Heart left ventricle (tissue), 16 donors: Measurements from ENCODE around the gene LIX1. TPM values are rescaled to one million over a fixed set of nuclear protein-coding genes. Genes with fewer than 3 reads are reported as not detected.

Source experiments
- ATAC-seq, 4 donors: fragments of 200-7000 bp; cut with Tn5 transposase; one replicate each; pipeline ENCODE4 v1.9.1; 2020 to 2022; ENCODE audit warnings: moderate library complexity in 4 of 4, mild to moderate bottlenecking in 3 of 4, moderate number of reproducible peaks in 1 of 4
- DNase-seq, 5 donors: peaks; one replicate each; pipeline ENCODE4 v3.0.0-alpha.2; 2020
- H3K27ac ChIP-seq, 12 donors: fragments of 200-600 bp; sonication (generic) in 4 of 12; one replicate each; pipeline versions ENCODE4 v1.5.0 to v1.8.0; 2016 to 2022; ENCODE audit warnings: mild to moderate bottlenecking in 2 of 12
- H3K27me3 ChIP-seq, 9 donors: fragments of 200-600 bp; sonication (generic) in 2 of 9; one replicate each; pipeline versions ENCODE4 v1.5.1 to v1.8.0; 2016 to 2022; ENCODE audit warnings: mild to moderate bottlenecking in 3 of 9
- H3K36me3 ChIP-seq, 9 donors: fragments of 200-600 bp; sonication (generic) in 2 of 9; one replicate each; pipeline versions ENCODE4 v1.5.0 to v1.8.0; 2018 to 2022; ENCODE audit warnings: mild to moderate bottlenecking in 2 of 9
- H3K4me1 ChIP-seq, 12 donors: fragments of 200-600 bp; sonication (generic) in 4 of 12; one replicate each; pipeline versions ENCODE4 v1.5.0 to v1.8.0; 2016 to 2022; ENCODE audit warnings: mild to moderate bottlenecking in 3 of 12
- H3K4me3 ChIP-seq, 12 donors: fragments of 200-600 bp; sonication (generic) in 4 of 12; one replicate each; pipeline versions ENCODE4 v1.5.0 to v1.8.0; 2017 to 2022; ENCODE audit warnings: mild to moderate bottlenecking in 9 of 12, moderate library complexity in 4 of 12
- H3K9me3 ChIP-seq, 12 donors: fragments of 200-600 bp; sonication (generic) in 4 of 12; one replicate each; pipeline versions ENCODE4 v1.5.0 to v1.8.0; 2016 to 2022; ENCODE audit warnings: mild to moderate bottlenecking in 1 of 12
- POLR2A ChIP-seq, 2 donors: fragments of 450-650 bp; IDR thresholded peaks; one replicate each; pipeline ENCODE4 v1.6.1; 2017; ENCODE audit warnings: antibody characterized with exemption in 2 of 2, mild to moderate bottlenecking in 2 of 2, moderate library complexity in 2 of 2
- WGBS, 4 donors: extraction: QIAGEN DNeasy Blood & Tissue Kit in 2 of 4; methylation state at CpG; one replicate each; pipeline versions ENCODE4 v1.1.5 to v1.1.7; 2013 to 2018; 5-methylcytosine and 5-hydroxymethylcytosine counted together
- intact Hi-C, 10 donors: fragments of 100-400 bp; cut with DNase I; formaldehyde crosslinking; loops; one replicate each; pipeline versions ENCODE4 v1.11.1 to v1.14.2; 2022
- polyA plus RNA-seq, 2 donors: library from polyadenylated mRNA; stranded (reverse); fragments of 200-250 nt; gene quantifications; one replicate each; pipeline ENCODE4 v1.2.3, GENCODE V29; 2013
- total RNA-seq, 9 donors: library from RNA; depleted of rRNA in 2 of 9; stranded (reverse); fragments of >200 nt in 2 of 9; fragmentation: NEBNext Ultra II Directional in 3 of 9; extraction: Animal tissue kit (Norgen Biotek cat#: 25700) in 3 of 9; gene quantifications; one replicate each; pipeline versions ENCODE4 v1.1.0 to v1.2.4, GENCODE V29; 2016 to 2023
- TF ChIP-seq, protein P1 (sequence below), 12 donors: fragments of 200-600 bp; sonication (generic) in 4 of 12; IDR thresholded peaks; one replicate each; pipeline versions ENCODE4 v1.5.0 to v1.8.0; 2018 to 2022; ENCODE audit warnings: antibody characterized with exemption in 12 of 12, mild to moderate bottlenecking in 5 of 12
- donor health status: ischemic (EF 13 %, LVEDD 7.1; RV severe dilation, severe dysfunction).
- donor health status: healthy with polysubstance abuse.
- donor health status: DM: no; HTN: yes; CAD: no.
- donor health status: DM: no; HTN: no; CAD: no.
- donor health status: ischemic (EF 25% LVEDD 6.9; RV normal size, moderate dysfunction).
- donor health status: ischemic (EF 25% LVEDD 5.7; RV mildly dilated, moderate dysfunction).
- donor health status: healthy.
- donor health status: DM: yes; HTN: yes; CAD: no.
- donor health status: ischemic (EF 35%, LVEDD 5.7; RV mildly dilated, moderate dysfunction).
- donor health status: nonischemic (EF 11% LVEDD 7.7; RV severe dilation, severe dysfunction).
- donor health status: DM: yes; HTN: yes; CAD: no.
- donor health status: PGD.
- donor health status: ischemic (EF 29% LVEDD 5.4; RV normal size, mild dysfunction).
- donor health status: nonischemic (EF 23%, LVEDD 6.1; RV moderate dilation, normal function).

The LIX1 gene
- total and polyA plus RNA-seq, 11 donors = 0.12 to 0.33 (median 0.22) TPM; not detected in 8

DNA sequence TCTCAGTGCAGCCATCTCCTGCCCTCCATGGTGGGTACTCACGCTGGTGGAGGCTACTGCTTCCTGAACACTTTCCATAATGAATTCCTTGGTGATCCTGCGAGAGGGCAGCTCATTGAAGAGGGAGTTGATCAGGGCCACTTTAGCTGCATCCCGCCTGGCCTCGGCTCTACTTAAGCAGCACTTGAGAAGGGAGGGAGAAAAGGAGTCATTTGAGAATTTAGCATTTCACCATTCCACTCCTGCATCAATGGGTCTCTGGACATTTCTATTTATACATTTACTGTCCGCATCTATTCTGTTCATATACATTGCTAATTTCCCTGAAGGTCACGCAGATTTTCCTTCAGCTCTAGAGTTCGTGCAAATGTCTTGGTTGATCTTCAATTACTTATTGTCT is 35.1 kb downstream of the LIX1 start:
- no peak overlapping the region for H3K4me3 ChIP-seq
- DNase-seq (no peak), ATAC-seq (no peak)
- no peaks in the 10 kb centered on the region for H3K9me3 ChIP-seq
- no peaks in the 10 kb centered on the region for H3K27me3 ChIP-seq
- H3K4me1 ChIP-seq = no peaks in the 10 kb centered on the region
- H3K27ac ChIP-seq = no peak overlapping the region
- WGBS, 4 donors = 95 to 97% (median 97%) methylated on average over 7 of the region's 7 CpGs
- TF ChIP-seq, protein P1, sequence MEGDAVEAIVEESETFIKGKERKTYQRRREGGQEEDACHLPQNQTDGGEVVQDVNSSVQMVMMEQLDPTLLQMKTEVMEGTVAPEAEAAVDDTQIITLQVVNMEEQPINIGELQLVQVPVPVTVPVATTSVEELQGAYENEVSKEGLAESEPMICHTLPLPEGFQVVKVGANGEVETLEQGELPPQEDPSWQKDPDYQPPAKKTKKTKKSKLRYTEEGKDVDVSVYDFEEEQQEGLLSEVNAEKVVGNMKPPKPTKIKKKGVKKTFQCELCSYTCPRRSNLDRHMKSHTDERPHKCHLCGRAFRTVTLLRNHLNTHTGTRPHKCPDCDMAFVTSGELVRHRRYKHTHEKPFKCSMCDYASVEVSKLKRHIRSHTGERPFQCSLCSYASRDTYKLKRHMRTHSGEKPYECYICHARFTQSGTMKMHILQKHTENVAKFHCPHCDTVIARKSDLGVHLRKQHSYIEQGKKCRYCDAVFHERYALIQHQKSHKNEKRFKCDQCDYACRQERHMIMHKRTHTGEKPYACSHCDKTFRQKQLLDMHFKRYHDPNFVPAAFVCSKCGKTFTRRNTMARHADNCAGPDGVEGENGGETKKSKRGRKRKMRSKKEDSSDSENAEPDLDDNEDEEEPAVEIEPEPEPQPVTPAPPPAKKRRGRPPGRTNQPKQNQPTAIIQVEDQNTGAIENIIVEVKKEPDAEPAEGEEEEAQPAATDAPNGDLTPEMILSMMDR (IDR thresholded peaks at IDR 0.05) = no peak
- TF ChIP-seq POLR2A (IDR thresholded peaks at IDR 0.05) = no peak
- no peaks in the 10 kb centered on the region for H3K36me3 ChIP-seq
- intact Hi-C loops = no loop called here

DNA sequence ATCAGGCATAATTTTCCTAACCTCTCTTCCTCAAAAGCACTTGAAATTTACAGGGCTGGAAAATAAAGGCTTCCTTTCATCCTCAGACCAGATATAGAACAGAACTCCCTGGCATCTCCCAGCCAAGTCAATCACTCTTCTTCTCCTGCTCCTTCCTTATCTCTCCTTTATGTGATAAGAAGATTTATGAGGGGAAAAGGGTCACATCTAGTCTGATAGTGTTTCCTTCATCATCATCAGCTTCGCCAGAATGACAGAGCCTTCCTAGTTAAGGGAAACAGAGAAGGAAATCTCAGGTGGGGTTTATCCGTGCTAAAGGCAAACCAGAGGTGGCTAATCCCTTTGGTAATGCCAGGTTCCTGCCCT is 36.2 kb downstream of the LIX1 start:
- 63 to 81% (median 75%) methylated on average over 2 of the region's 2 CpGs for WGBS, 4 donors
- no peak for ATAC-seq

DNA sequence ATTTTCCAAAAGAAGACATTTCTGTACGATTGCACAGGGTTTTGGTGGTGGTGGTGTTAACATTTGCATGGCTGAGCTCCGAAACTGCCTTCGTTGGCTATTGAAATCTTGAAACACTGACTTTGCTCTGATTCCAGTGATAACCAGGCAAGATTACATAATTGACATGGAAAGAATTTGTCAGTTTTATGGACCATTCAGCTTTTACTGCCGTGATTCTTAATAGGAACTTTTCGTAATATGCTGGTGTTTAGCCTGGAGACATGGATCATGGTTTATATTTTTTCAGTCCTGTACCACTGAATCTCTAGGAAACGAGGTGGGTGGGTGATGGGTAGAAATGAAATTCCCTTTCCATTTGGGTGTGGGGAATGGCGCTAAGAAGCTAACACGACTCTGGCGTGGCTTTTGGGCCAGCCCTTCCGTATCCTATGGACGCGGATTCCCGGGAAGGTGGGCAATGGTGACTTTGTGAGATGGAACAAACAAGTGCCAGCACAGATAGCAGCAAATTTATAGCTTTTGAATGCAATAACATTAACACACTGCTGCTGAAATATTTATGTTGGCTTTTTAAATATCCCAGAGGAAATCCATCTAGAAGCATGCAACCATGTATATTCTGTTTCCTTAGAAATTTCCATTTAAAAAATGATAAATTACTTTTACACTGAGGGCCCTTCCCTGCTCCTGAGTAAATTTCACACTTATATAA is 36.8 kb downstream of the LIX1 start:
- H3K4me3 ChIP-seq = no peak overlapping the region
- DNase-seq (no peak), ATAC-seq (no peak)
- no peak overlapping the region for H3K27ac ChIP-seq
- WGBS, 4 donors = 87 to 91% (median 90%) methylated on average over 13 of the region's 13 CpGs
- H3K9me3 ChIP-seq = no peaks in the 10 kb centered on the region
- no peaks in the 10 kb centered on the region for H3K36me3 ChIP-seq
- intact Hi-C loops = no loop called here
- no peaks in the 10 kb centered on the region for H3K4me1 ChIP-seq
- H3K27me3 ChIP-seq = no peaks in the 10 kb centered on the region
- no peak for TF ChIP-seq POLR2A (IDR thresholded peaks at IDR 0.05)
- TF ChIP-seq, protein P1 (IDR thresholded peaks at IDR 0.05) = no peak

More for the DNA sequence above, 36.2 kb downstream of the LIX1 start:
- H3K36me3 ChIP-seq = no peaks in the 10 kb centered on the region
- no peaks in the 10 kb centered on the region for H3K9me3 ChIP-seq
- TF ChIP-seq, protein P1 (IDR thresholded peaks at IDR 0.05) = no peak
- no peak for TF ChIP-seq POLR2A (IDR thresholded peaks at IDR 0.05)
- H3K27ac ChIP-seq = no peak overlapping the region
- DNase-seq = no peak
- intact Hi-C loops = no loop called here
- no peaks in the 10 kb centered on the region for H3K27me3 ChIP-seq
- no peaks in the 10 kb centered on the region for H3K4me1 ChIP-seq
- no peak overlapping the region for H3K4me3 ChIP-seq

DNA sequence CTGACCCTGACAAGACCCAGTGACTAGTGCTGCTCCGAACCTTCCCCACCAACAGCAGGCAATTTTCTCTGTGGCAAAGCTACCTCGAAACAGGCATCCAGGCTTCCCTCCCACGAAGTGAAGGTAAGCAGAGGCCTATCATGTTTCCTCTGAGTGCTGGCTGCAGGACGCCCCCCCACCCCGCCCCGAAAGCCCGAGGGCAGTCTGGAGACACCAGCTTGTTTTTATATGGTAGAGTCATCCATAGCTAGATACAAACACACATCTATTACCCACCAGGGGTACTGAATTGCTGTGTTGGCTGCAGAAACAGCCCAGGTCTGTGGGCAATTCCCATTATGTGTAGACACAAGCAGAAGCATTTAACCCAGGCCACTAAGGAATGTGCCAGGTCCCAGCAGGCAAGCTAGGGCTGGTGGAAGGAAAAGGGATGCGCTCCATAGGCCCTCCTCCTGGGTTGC is 40.4 kb downstream of the LIX1 start:
- H3K27ac ChIP-seq = no peak overlapping the region
- ATAC-seq (no peak), DNase-seq (no peak)
- H3K36me3 ChIP-seq = no peaks in the 10 kb centered on the region
- no peaks in the 10 kb centered on the region for H3K27me3 ChIP-seq
- H3K4me3 ChIP-seq = no peak overlapping the region
- H3K9me3 ChIP-seq = no peaks in the 10 kb centered on the region
- H3K4me1 ChIP-seq = peaks cover 0 to 6% (median 0%) of the 10 kb centered on the region in 12 donors
- no peak for TF ChIP-seq POLR2A (IDR thresholded peaks at IDR 0.05)
- TF ChIP-seq, protein P1 (IDR thresholded peaks at IDR 0.05) = no peak
- intact Hi-C loops = no loop called here
- WGBS, 4 donors = 75 to 88% (median 83%) methylated on average over 8 of the region's 8 CpGs
